Measurements from ENCODE around the gene MEPCE.

The MEPCE gene

DNA sequence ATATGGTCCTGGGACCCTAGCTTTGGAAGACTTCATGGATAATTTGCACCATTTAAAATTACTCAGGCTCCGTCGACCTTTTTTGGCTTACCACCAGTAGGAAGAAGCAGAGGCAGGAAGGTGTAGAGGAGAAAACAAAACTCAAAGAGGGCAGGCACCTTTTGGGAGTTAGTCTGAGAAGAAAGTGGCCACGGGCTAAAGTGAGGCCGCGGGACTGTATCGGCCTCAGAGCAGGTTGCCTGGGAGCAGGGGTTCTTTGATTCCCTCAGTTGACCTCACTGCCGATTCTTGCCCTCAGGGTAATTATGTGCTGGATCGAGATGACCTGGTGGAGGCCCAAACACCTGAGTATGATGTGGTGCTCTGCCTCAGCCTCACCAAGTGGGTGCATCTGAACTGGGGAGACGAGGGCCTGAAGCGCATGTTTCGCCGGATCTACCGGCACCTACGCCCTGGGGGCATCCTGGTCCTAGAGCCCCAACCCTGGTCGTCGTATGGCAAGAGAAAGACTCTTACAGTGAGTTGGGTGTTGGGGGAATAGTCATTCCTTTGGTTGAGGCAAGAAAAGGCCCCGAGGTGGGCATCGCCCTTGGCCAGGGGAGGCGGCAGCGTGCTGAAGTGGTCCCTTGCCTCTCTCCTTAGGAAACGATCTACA is 3.1 kb downstream of the MEPCE start:
- ChIA-PET POLR2A (ENCODE audit: low non-redundant PET) (no interaction called here), CTCF (no interaction called here)
- peak overlapping the region; percentile 95 for H3K27ac ChIP-seq

GRCh38 chr7:100433276-100433591 is 3.6 kb downstream of the MEPCE start:
- no peak for DNase-seq (ENCODE audit: low spot score)
- H3K27ac ChIP-seq, result peak overlapping the region; percentile 95
- CTCF ChIA-PET, result no interaction called here
- POLR2A ChIA-PET (ENCODE audit: low non-redundant PET), result no interaction called here
- no peak for TF ChIP-seq CTCF (conservative IDR thresholded peaks at IDR 0.05; ENCODE audit: low read depth)

More for the DNA sequence above, 3.1 kb downstream of the MEPCE start:
- DNase-seq (ENCODE audit: low spot score), result no peak
- TF ChIP-seq CTCF (conservative IDR thresholded peaks at IDR 0.05; ENCODE audit: low read depth), result no peak

- H3K27ac ChIP-seq, result peak overlapping the region; percentile 95
- ChIA-PET POLR2A (ENCODE audit: low non-redundant PET) (no interaction called here), CTCF (no interaction called here)
Observed at GRCh38 chr7:100433592-100434296, 4.1 kb downstream of the MEPCE start.

GRCh38 chr7:100434297-100435144 is 4.9 kb downstream of the MEPCE start:
- DNase-seq (ENCODE audit: low spot score), result no peak
- CTCF ChIA-PET, result no interaction called here
- POLR2A ChIA-PET (ENCODE audit: low non-redundant PET), result interaction anchor here (0.6 to 1.0 kb wide), 3 partner anchors 9 to 309 kb away, joined by 3 to 6 read pairs (median 3); no protein-coding TSS in a partner anchor
- no peak for TF ChIP-seq CTCF (conservative IDR thresholded peaks at IDR 0.05; ENCODE audit: low read depth)
- H3K27ac ChIP-seq, result peak overlapping the region; percentile 95

More at GRCh38 chr7:100433592-100434296, 4.1 kb downstream of the MEPCE start:
- TF ChIP-seq CTCF (conservative IDR thresholded peaks at IDR 0.05; ENCODE audit: low read depth), result no peak
- no peak for DNase-seq (ENCODE audit: low spot score)

GRCh38 chr7:100435401-100436304 is 6.0 kb downstream of the MEPCE start:
- CTCF ChIA-PET, result interaction anchor here (0.9 to 1.4 kb wide), 2 partner anchors 15 to 124 kb away, joined by 4 to 6 read pairs; no protein-coding TSS in a partner anchor
- POLR2A ChIA-PET (ENCODE audit: low non-redundant PET), result interaction anchor here (0.6 to 1.0 kb wide), 2 partner anchors 15 to 23 kb away, joined by 3 read pairs; no protein-coding TSS in a partner anchor
- no peak for TF ChIP-seq CTCF (conservative IDR thresholded peaks at IDR 0.05; ENCODE audit: low read depth)
- H3K27ac ChIP-seq, result peak overlapping the region; percentile 95
- DNase-seq (ENCODE audit: low spot score), result peak; percentile 53

Measured in RWPE1 (cell line).